IMR-90 (cell line): ENCODE measurements around the gene LFNG. TPM values are rescaled to one million over a fixed set of nuclear protein-coding genes. Genes with fewer than 3 reads are reported as not detected.

Source experiments
- ATAC-seq: fragments of 200-7000 bp; cut with Tn5 transposase; 2 replicates; pipeline ENCODE4 v1.9.1; 2020; ENCODE audit warnings: low read depth, mild to moderate bottlenecking, moderate library complexity
- BruUV-seq: library from RNA; stranded (reverse); fragments of 400-500 nt; replicated peaks from 2 replicates; lab custom pipeline; 2021; lab: Mats Ljungman, UMichigan
- CTCF ChIA-PET: fragments of 300-600 bp; formaldehyde crosslinking; extraction: SDS; loops from one replicate; lab custom pipeline; 2021; ENCODE audit warnings: antibody characterized with exemption; lab: Yijun Ruan, JAX
- POLR2A ChIA-PET: fragments of 300-600 bp; sonication (Branson Sonifier 250); formaldehyde crosslinking; loops from one replicate; lab custom pipeline; 2022; ENCODE audit warnings: antibody characterized with exemption; ENCODE audit not compliant: unreplicated experiment; lab: Charles Lee
- DNase-seq: peaks from one replicate; pipeline ENCODE4 v3.0.0; 2013
- H2AFZ ChIP-seq: replicated peaks from 2 replicates; pipeline ENCODE3; 2013; ENCODE audit warnings: low read length, mild to moderate bottlenecking; ENCODE audit not compliant: poor library complexity
- H2AK5ac ChIP-seq: 2 replicates; pipeline ENCODE4 v1.6.1; 2013; ENCODE audit warnings: low read depth, low read length, inconsistent platforms
- H2AK9ac ChIP-seq: replicated peaks from 2 replicates; pipeline ENCODE3; 2013; ENCODE audit warnings: mild to moderate bottlenecking, low read depth, low read length, moderate library complexity; ENCODE audit not compliant: poor library complexity
- H2BK120ac ChIP-seq: 2 replicates; pipeline ENCODE4 v1.6.1; 2013; ENCODE audit warnings: low read depth, low read length, inconsistent platforms
- H2BK15ac ChIP-seq: 3 replicates; pipeline ENCODE4 v1.6.1; 2013; ENCODE audit warnings: low read depth, low read length, inconsistent platforms
- H2BK20ac ChIP-seq: 2 replicates; pipeline ENCODE4 v1.6.1; 2013; ENCODE audit warnings: low read depth, mild to moderate bottlenecking, inconsistent platforms, low read length, moderate library complexity
- H2BK5ac ChIP-seq: 2 replicates; pipeline ENCODE4 v1.6.1; 2013; ENCODE audit warnings: mild to moderate bottlenecking, low read depth, low read length, inconsistent platforms; ENCODE audit not compliant: poor library complexity, severe bottlenecking
- H3K14ac ChIP-seq: replicated peaks from 2 replicates; pipeline ENCODE4 v1.6.1; 2013; ENCODE audit warnings: low read depth, low read length, inconsistent platforms
- H3K18ac ChIP-seq: 2 replicates; pipeline ENCODE4 v1.6.1; 2013; ENCODE audit warnings: low read depth, low read length, control low read depth
- H3K23ac ChIP-seq: 2 replicates; pipeline ENCODE4 v1.6.1; 2013; ENCODE audit warnings: low read depth, low read length, inconsistent platforms
- H3K27ac ChIP-seq: 2 replicates; pipeline ENCODE4 v1.5.1; 2013; ENCODE audit warnings: mild to moderate bottlenecking, control low read depth, low read length; ENCODE audit not compliant: insufficient read depth
- H3K27me3 ChIP-seq: 2 replicates; pipeline ENCODE4 v1.6.1; 2013; ENCODE audit warnings: low read length; ENCODE audit not compliant: control insufficient read depth, insufficient read depth
- H3K36me3 ChIP-seq: 2 replicates; pipeline ENCODE4 v1.6.1; 2013; ENCODE audit warnings: low read length, mixed read lengths; ENCODE audit not compliant: control insufficient read depth, insufficient read depth
- H3K4ac ChIP-seq: 2 replicates; pipeline ENCODE4 v1.6.1; 2013; ENCODE audit warnings: low read depth, low read length, inconsistent platforms
- H3K4me1 ChIP-seq: 2 replicates; pipeline ENCODE4 v1.6.1; 2013; ENCODE audit warnings: low read length, mixed read lengths; ENCODE audit not compliant: control insufficient read depth, insufficient read depth
- H3K4me2 ChIP-seq: 2 replicates; pipeline ENCODE4 v1.6.1; 2013; ENCODE audit warnings: low read depth, mild to moderate bottlenecking, control low read depth, low read length, moderate library complexity
- H3K4me3 ChIP-seq: 2 replicates; pipeline ENCODE4 v1.5.1; 2013; ENCODE audit warnings: low read depth, mild to moderate bottlenecking, control low read depth, low read length, moderate library complexity; ENCODE audit not compliant: insufficient read depth
- H3K56ac ChIP-seq: 2 replicates; pipeline ENCODE4 v1.6.1; 2013; ENCODE audit warnings: low read length, inconsistent platforms; ENCODE audit not compliant: insufficient read depth; ENCODE audit errors: extremely low read depth
- H3K79me1 ChIP-seq, 2 experiments: 2 replicates each; pipeline ENCODE4 v1.6.1; 2013; ENCODE audit warnings: low read length in 2 of 2, inconsistent platforms in 1 of 2, low read depth in 1 of 2
- H3K9ac ChIP-seq: 2 replicates; pipeline ENCODE4 v1.6.1; 2013; ENCODE audit warnings: low read depth, low read length, control low read depth
- H3K9me1 ChIP-seq: 2 replicates; pipeline ENCODE4 v1.6.1; 2013; ENCODE audit warnings: low read length, inconsistent platforms; ENCODE audit not compliant: insufficient read depth
- H3K9me3 ChIP-seq: 2 replicates; pipeline ENCODE4 v1.6.1; 2013; ENCODE audit warnings: low read length; ENCODE audit not compliant: control insufficient read depth, insufficient read depth
- H4K20me1 ChIP-seq: 2 replicates; pipeline ENCODE4 v1.6.1; 2013; ENCODE audit warnings: low read length, inconsistent platforms; ENCODE audit not compliant: insufficient read depth
- H4K5ac ChIP-seq: 2 replicates; pipeline ENCODE4 v1.6.1; 2013; ENCODE audit warnings: mild to moderate bottlenecking, low read depth, low read length, control low read depth
- H4K8ac ChIP-seq, 2 experiments: 2 replicates each; pipeline ENCODE4 v1.6.1; 2013; ENCODE audit warnings: low read depth in 2 of 2, low read length in 2 of 2, control low read depth in 1 of 2, inconsistent platforms in 1 of 2
- H4K91ac ChIP-seq: 2 replicates; pipeline ENCODE4 v1.6.1; 2013; ENCODE audit warnings: low read depth, low read length, inconsistent platforms; ENCODE audit not compliant: insufficient read depth
- BHLHE40 ChIP-seq: fragments of 150-350 bp; IDR thresholded peaks from 2 replicates; pipeline ENCODE4 v1.6.1; 2016; ENCODE audit warnings: mild to moderate bottlenecking, low read depth, low read length
- CEBPB ChIP-seq: IDR thresholded peaks from 2 replicates; pipeline ENCODE4 v1.6.1; 2012; ENCODE audit warnings: low read depth, low read length, improper control_type of control experiment
- CHD1 ChIP-seq: IDR thresholded peaks from 2 replicates; pipeline ENCODE4 v1.6.1; 2012; ENCODE audit warnings: low read depth, low read length, improper control_type of control experiment
- CTCF ChIP-seq: conservative IDR thresholded peaks from 2 replicates; pipeline ENCODE4 v1.5.1; 2012; ENCODE audit warnings: mild to moderate bottlenecking, low read depth, low read length, improper control_type of control experiment
- ELK1 ChIP-seq: fragments of 150-350 bp; IDR thresholded peaks from 2 replicates; pipeline ENCODE4 v1.6.1; 2016; ENCODE audit warnings: low read depth, mild to moderate bottlenecking, low read length, moderate library complexity, borderline replicate concordance
- FOS ChIP-seq: fragments of 150-350 bp; IDR thresholded peaks from 2 replicates; pipeline ENCODE4 v1.6.1; 2016; ENCODE audit warnings: low read depth, low read length
- MAFK ChIP-seq: IDR thresholded peaks from 2 replicates; pipeline ENCODE4 v1.6.1; 2012; ENCODE audit warnings: low read depth, low read length, improper control_type of control experiment
- MAZ ChIP-seq: IDR thresholded peaks from 2 replicates; pipeline ENCODE4 v1.6.1; 2012; ENCODE audit warnings: low read depth, mild to moderate bottlenecking, low read length, improper control_type of control experiment, moderate library complexity, borderline replicate concordance
- MXI1 ChIP-seq: IDR thresholded peaks from 2 replicates; pipeline ENCODE4 v1.6.1; 2012; ENCODE audit warnings: low read depth, mild to moderate bottlenecking, low read length, moderate library complexity, borderline replicate concordance
- NFE2L2 ChIP-seq: fragments of 150-350 bp; IDR thresholded peaks from 2 replicates; pipeline ENCODE4 v1.6.1; 2016; ENCODE audit warnings: low read depth, mild to moderate bottlenecking, low read length
- RAD21 ChIP-seq: IDR thresholded peaks from 2 replicates; pipeline ENCODE4 v1.6.1; 2012; ENCODE audit warnings: low read length, improper control_type of control experiment
- RCOR1 ChIP-seq: IDR thresholded peaks from 2 replicates; pipeline ENCODE4 v1.6.1; 2012; ENCODE audit warnings: mild to moderate bottlenecking, low read length, improper control_type of control experiment; ENCODE audit not compliant: insufficient replicate concordance
- RFX5 ChIP-seq: IDR thresholded peaks from 2 replicates; pipeline ENCODE4 v1.8.0; 2012; ENCODE audit warnings: low read depth, mild to moderate bottlenecking, low read length, moderate library complexity
- SMC3 ChIP-seq: fragments of 150-350 bp; IDR thresholded peaks from 2 replicates; pipeline ENCODE4 v1.6.1; 2016; ENCODE audit warnings: low read depth, mild to moderate bottlenecking, antibody characterized with exemption, low read length, moderate library complexity
- USF2 ChIP-seq: fragments of 150-350 bp; IDR thresholded peaks from 2 replicates; pipeline ENCODE4 v1.6.1; 2017; ENCODE audit warnings: mild to moderate bottlenecking, antibody characterized with exemption, low read length, low read depth
- WGBS, 2 experiments: methylation state at CpG; one replicate each; pipeline versions ENCODE4 v1.1.5 to v1.1.7; 2013; ENCODE audit warnings: missing lambda C conversion rate in 2 of 2; ENCODE audit not compliant: insufficient read length in 1 of 2; ENCODE audit errors: extremely low coverage in 2 of 2; 5-methylcytosine and 5-hydroxymethylcytosine counted together
- dilution Hi-C: fragments of 300-500 bp; cut with HindIII; formaldehyde crosslinking; loops from one replicate; pipeline ENCODE4 v1.14.3; 2018; ENCODE audit warnings: low sequenced_read_pairs; ENCODE audit not compliant: unreplicated experiment
- in situ Hi-C: fragments of 300-500 bp; cut with MboI; formaldehyde crosslinking; loops from 3 replicates; pipeline ENCODE4 v1.14.3; 2019; ENCODE audit warnings: low sequenced_read_pairs, inconsistent platforms, mixed read lengths
- intact Hi-C: fragments of 100-400 bp; cut with micrococcal nuclease; formaldehyde crosslinking; loops from 2 replicates; pipeline ENCODE4 v1.10.0; 2022
- polyA plus RNA-seq, 3 experiments: library from polyadenylated mRNA; depleted of rRNA; stranded (reverse); fragments of >200 nt; gene quantifications; 2 replicates each; pipeline ENCODE4 v1.2.3, GENCODE V29; 2012; ENCODE audit warnings: low replicate concordance in 1 of 3
- total RNA-seq: library from RNA; depleted of rRNA; stranded (reverse); fragments of >200 nt; gene quantifications from 2 replicates; pipeline ENCODE4 v1.2.3, GENCODE V29; 2012

Gene LFNG
- total and polyA plus RNA-seq, 2 of the 4 experiments (the other 2 are of a cell fraction): 1.8 to 5.1 TPM

GRCh38 chr7:2575733-2576340, 56.3 kb downstream of the LFNG start:
- no peak overlapping the region for H3K4ac ChIP-seq
- no TSS peak for BruUV-seq
- no peak overlapping the region for H2BK120ac ChIP-seq
- H3K9me1 ChIP-seq: peaks cover 6% of the 10 kb centered on the region; the same call in 1 of the 2 replicates
- no peak overlapping the region for H3K4me3 ChIP-seq
- peak; percentile 35 for ATAC-seq
- TF ChIP-seq CTCF (no peak), CEBPB (no peak), MAFK (no peak), CHD1 (no peak), BHLHE40 (no peak), USF2 (no peak), RCOR1 (no peak), RFX5 (no peak), MXI1 (no peak), MAZ (no peak), FOS (no peak), RAD21 (no peak), ELK1 (no peak), SMC3 (no peak), NFE2L2 (no peak)
- no peak overlapping the region for H4K5ac ChIP-seq
- no peaks in the 10 kb centered on the region for H4K20me1 ChIP-seq
- no peak overlapping the region for H2AK5ac ChIP-seq
- no peak overlapping the region for H3K4me2 ChIP-seq
- dilution Hi-C loops (no loop called here), intact Hi-C loops (no loop called here), in situ Hi-C loops (no loop called here)
- H4K8ac ChIP-seq: no peak overlapping the region
- no peak overlapping the region for H2BK5ac ChIP-seq
- no peak overlapping the region for H3K27ac ChIP-seq
- no peak overlapping the region for H3K23ac ChIP-seq
- no peaks in the 10 kb centered on the region for H3K9me3 ChIP-seq
- H3K79me1 ChIP-seq: peaks cover 0 to 3% of the 10 kb centered on the region in 2 experiments; a peak in 1 of 4 replicates
- H2BK20ac ChIP-seq: no peak overlapping the region
- no peak overlapping the region for H3K9ac ChIP-seq
- no peak overlapping the region for H2BK15ac ChIP-seq
- H2AK9ac ChIP-seq: no peak overlapping the region
- ChIA-PET CTCF (no interaction called here), POLR2A (no interaction called here)
- no peak overlapping the region for H3K14ac ChIP-seq
- DNase-seq: peak; percentile 46
- H3K36me3 ChIP-seq: peaks cover 19% of the 10 kb centered on the region
- no peak overlapping the region for H4K91ac ChIP-seq
- H3K4me1 ChIP-seq: peaks cover 5% of the 10 kb centered on the region
- no peak overlapping the region for H3K56ac ChIP-seq
- no peak overlapping the region for H2AFZ ChIP-seq
- no CpG with 5 or more reads among the region's 21 CpGs for WGBS, 2 experiments
- no peaks in the 10 kb centered on the region for H3K27me3 ChIP-seq
- H3K18ac ChIP-seq: no peak overlapping the region
